Measurements from ENCODE around the gene MAP7.

GRCh38 chr6:136439514-136440190, 110.6 kb downstream of the MAP7 start:
- no peak for TF ChIP-seq EZH2 (optimal IDR thresholded peaks at IDR 0.05; ENCODE audit: low read depth, low read length)
- TF ChIP-seq CTCF (IDR thresholded peaks at IDR 0.05; ENCODE audit: low read length), result no peak
- TF ChIP-seq EZH2phosphoT487 (IDR thresholded peaks at IDR 0.05; ENCODE audit: low read length), result no peak

Measured in MM.1S (cell line).